GM23338 (cell line): ENCODE measurements around the gene INHBC. TPM values are rescaled to one million over a fixed set of nuclear protein-coding genes. Genes with fewer than 3 reads are reported as not detected.

Source experiments
- ATAC-seq: fragments of 200-7000 bp; cut with Tn5 transposase; 3 replicates; pipeline ENCODE4 v1.9.1; 2020
- DNase-seq: peaks from one replicate; pipeline ENCODE4 v3.0.0-alpha.2; 2015; ENCODE audit warnings: low spot score
- H2AFZ ChIP-seq: fragments of 200-600 bp; sonication (generic); 2 replicates; pipeline ENCODE4 v1.8.0; 2016; ENCODE audit warnings: antibody characterized with exemption, mild to moderate bottlenecking, moderate library complexity
- H3F3A ChIP-seq: fragments of 200-600 bp; sonication (generic); replicated peaks from 2 replicates; pipeline ENCODE4 v1.8.0; 2017; ENCODE audit warnings: antibody characterized with exemption, mixed run types, low read depth
- H3K27ac ChIP-seq: fragments of 200-600 bp; sonication (generic); 2 replicates; pipeline ENCODE4 v1.6.1; 2016; ENCODE audit warnings: low read depth
- H3K27me3 ChIP-seq: fragments of 200-600 bp; sonication (generic); 2 replicates; pipeline ENCODE4 v1.8.0; 2016; ENCODE audit warnings: mild to moderate bottlenecking, mixed run types, moderate library complexity; ENCODE audit not compliant: insufficient read depth
- H3K36me3 ChIP-seq: fragments of 200-600 bp; sonication (generic); 2 replicates; pipeline ENCODE4 v1.8.0; 2016; ENCODE audit warnings: mild to moderate bottlenecking; ENCODE audit not compliant: insufficient read depth
- H3K4me1 ChIP-seq: fragments of 200-600 bp; sonication (generic); 2 replicates; pipeline ENCODE4 v1.8.0; 2016; ENCODE audit warnings: mild to moderate bottlenecking, moderate library complexity; ENCODE audit not compliant: insufficient read depth
- H3K4me2 ChIP-seq: fragments of 200-600 bp; sonication (generic); 2 replicates; pipeline ENCODE4 v1.7.1; 2017; ENCODE audit warnings: mixed run types
- H3K4me3 ChIP-seq: fragments of 200-600 bp; sonication (generic); 2 replicates; pipeline ENCODE4 v1.6.1; 2016; ENCODE audit warnings: mixed run types
- H3K79me2 ChIP-seq: fragments of 200-600 bp; sonication (generic); replicated peaks from 2 replicates; pipeline ENCODE4 v1.8.0; 2017; ENCODE audit warnings: mild to moderate bottlenecking; ENCODE audit not compliant: insufficient read depth
- H3K9me2 ChIP-seq: fragments of 200-600 bp; sonication (generic); 2 replicates; pipeline ENCODE4 v1.8.0; 2017; ENCODE audit not compliant: insufficient read depth
- H4K20me1 ChIP-seq: fragments of 200-600 bp; sonication (generic); replicated peaks from 2 replicates; pipeline ENCODE4 v1.8.0; 2017; ENCODE audit warnings: mild to moderate bottlenecking; ENCODE audit not compliant: insufficient read depth
- H3K27ac Mint-ChIP-seq: 2 replicates; pipeline ENCODE4 v1.8.0; 2020; ENCODE audit warnings: inconsistent platforms, mild to moderate bottlenecking, moderate library complexity, mixed read lengths
- H3K27me3 Mint-ChIP-seq: 3 replicates; pipeline ENCODE4 v1.8.0; 2022; ENCODE audit warnings: low read depth, mild to moderate bottlenecking, moderate library complexity, mixed read lengths, inconsistent platforms; ENCODE audit not compliant: insufficient read depth, poor library complexity
- H3K36me3 Mint-ChIP-seq: 3 replicates; pipeline ENCODE4 v1.8.0; 2021; ENCODE audit warnings: low read depth, mild to moderate bottlenecking, inconsistent platforms, moderate library complexity, mixed read lengths
- H3K4me1 Mint-ChIP-seq: 3 replicates; pipeline ENCODE4 v1.8.0; 2020; ENCODE audit warnings: mild to moderate bottlenecking, inconsistent platforms, mixed read lengths
- H3K4me3 Mint-ChIP-seq: 3 replicates; pipeline ENCODE4 v1.8.0; 2021; ENCODE audit warnings: moderate library complexity, mild to moderate bottlenecking, inconsistent platforms, mixed read lengths
- H3K9me3 Mint-ChIP-seq: 3 replicates; pipeline ENCODE4 v1.8.0; 2020; ENCODE audit warnings: moderate library complexity, mild to moderate bottlenecking, inconsistent platforms, mixed read lengths
- CREB1 ChIP-seq: fragments of 250-450 bp; sonication (Bioruptor Pico); IDR thresholded peaks from 2 replicates; pipeline ENCODE4 v1.5.0; 2020; ENCODE audit warnings: low read depth, mild to moderate bottlenecking, moderate library complexity
- ETS1 ChIP-seq: IDR thresholded peaks from 2 replicates; pipeline ENCODE4 v1.6.1; 2016; ENCODE audit warnings: antibody characterized with exemption
- EZH2 ChIP-seq: fragments of 200-600 bp; sonication (generic); IDR thresholded peaks from one replicate; pipeline ENCODE4 v1.8.0; 2017; ENCODE audit warnings: antibody characterized with exemption, mild to moderate bottlenecking, low read depth; ENCODE audit not compliant: unreplicated experiment
- EZH2phosphoT487 ChIP-seq: fragments of 200-600 bp; sonication (generic); IDR thresholded peaks from one replicate; pipeline ENCODE4 v1.8.1; 2018; ENCODE audit warnings: antibody characterized with exemption; ENCODE audit not compliant: unreplicated experiment
- JUNB ChIP-seq: IDR thresholded peaks from one replicate; pipeline ENCODE4 v1.6.1; 2016; ENCODE audit warnings: antibody characterized with exemption; ENCODE audit not compliant: unreplicated experiment
- NANOG ChIP-seq: IDR thresholded peaks from 2 replicates; pipeline ENCODE4 v1.6.1; 2016; ENCODE audit warnings: antibody characterized with exemption, borderline replicate concordance
- POLR2AphosphoS5 ChIP-seq: IDR thresholded peaks from 2 replicates; pipeline ENCODE4 v1.6.1; 2016; ENCODE audit warnings: antibody characterized with exemption, low read depth
- REST ChIP-seq: IDR thresholded peaks from one replicate; pipeline ENCODE4 v1.6.1; 2018; ENCODE audit warnings: antibody characterized with exemption; ENCODE audit not compliant: unreplicated experiment
- STAT1 ChIP-seq: IDR thresholded peaks from one replicate; pipeline ENCODE4 v1.6.1; 2016; ENCODE audit warnings: antibody characterized with exemption; ENCODE audit not compliant: unreplicated experiment
- ZNF114 ChIP-seq: fragments of 250-450 bp; sonication (Bioruptor Pico); IDR thresholded peaks from 2 replicates; pipeline ENCODE4 v1.5.0; 2020; ENCODE audit warnings: mild to moderate bottlenecking, moderate library complexity
- polyA plus RNA-seq: library from polyadenylated mRNA; unstranded; fragments of >200 nt; fragmentation: Nextera tagmentation; extraction: Ambion mirVana; gene quantifications from 2 replicates; pipeline ENCODE4 v1.2.1, GENCODE V29; 2016
- total RNA-seq: library from RNA; depleted of rRNA; stranded (reverse); fragments of >200 nt; shearing (Covaris generic); gene quantifications from 2 replicates; pipeline ENCODE4 v1.2.3, GENCODE V29; 2014
- TF ChIP-seq, protein P1 (sequence below), 2 experiments: fragments of 200-600 bp in 1 of 2; sonication (generic) in 1 of 2; conservative IDR thresholded peaks; 2 replicates each; pipeline versions ENCODE4 v1.5.1 to v1.6.1; 2016 to 2017; ENCODE audit warnings: antibody characterized with exemption in 2 of 2, low read depth in 2 of 2, mild to moderate bottlenecking in 2 of 2, moderate library complexity in 1 of 2

The INHBC gene
- total and polyA plus RNA-seq, 2 experiments from 2014 or later, result 0.53 TPM; not detected in 1

DNA sequence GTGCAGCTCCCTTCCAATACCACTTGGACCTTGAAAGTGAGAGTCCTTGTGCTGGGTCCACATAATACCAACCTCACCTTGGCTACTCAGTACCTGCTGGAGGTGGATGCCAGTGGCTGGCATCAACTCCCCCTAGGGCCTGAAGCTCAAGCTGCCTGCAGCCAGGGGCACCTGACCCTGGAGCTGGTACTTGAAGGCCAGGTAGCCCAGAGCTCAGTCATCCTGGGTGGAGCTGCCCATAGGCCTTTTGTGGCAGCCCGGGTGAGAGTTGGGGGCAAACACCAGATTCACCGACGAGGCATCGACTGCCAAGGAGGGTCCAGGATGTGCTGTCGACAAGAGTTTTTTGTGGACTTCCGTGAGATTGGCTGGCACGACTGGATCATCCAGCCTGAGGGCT, 14.8 kb downstream of the INHBC start (continued):
- TF ChIP-seq, protein P1, sequence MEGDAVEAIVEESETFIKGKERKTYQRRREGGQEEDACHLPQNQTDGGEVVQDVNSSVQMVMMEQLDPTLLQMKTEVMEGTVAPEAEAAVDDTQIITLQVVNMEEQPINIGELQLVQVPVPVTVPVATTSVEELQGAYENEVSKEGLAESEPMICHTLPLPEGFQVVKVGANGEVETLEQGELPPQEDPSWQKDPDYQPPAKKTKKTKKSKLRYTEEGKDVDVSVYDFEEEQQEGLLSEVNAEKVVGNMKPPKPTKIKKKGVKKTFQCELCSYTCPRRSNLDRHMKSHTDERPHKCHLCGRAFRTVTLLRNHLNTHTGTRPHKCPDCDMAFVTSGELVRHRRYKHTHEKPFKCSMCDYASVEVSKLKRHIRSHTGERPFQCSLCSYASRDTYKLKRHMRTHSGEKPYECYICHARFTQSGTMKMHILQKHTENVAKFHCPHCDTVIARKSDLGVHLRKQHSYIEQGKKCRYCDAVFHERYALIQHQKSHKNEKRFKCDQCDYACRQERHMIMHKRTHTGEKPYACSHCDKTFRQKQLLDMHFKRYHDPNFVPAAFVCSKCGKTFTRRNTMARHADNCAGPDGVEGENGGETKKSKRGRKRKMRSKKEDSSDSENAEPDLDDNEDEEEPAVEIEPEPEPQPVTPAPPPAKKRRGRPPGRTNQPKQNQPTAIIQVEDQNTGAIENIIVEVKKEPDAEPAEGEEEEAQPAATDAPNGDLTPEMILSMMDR (conservative IDR thresholded peaks at IDR 0.05; ENCODE audit: low read depth in 2 of 2), result no peak
- TF ChIP-seq ZNF114 (CRISPR knock-in tag), result no peak
- no peak for TF ChIP-seq ETS1
- TF ChIP-seq REST, result no peak
- no peak for TF ChIP-seq STAT1
- TF ChIP-seq JUNB, result no peak
- TF ChIP-seq CREB1 (CRISPR knock-in tag), result no peak
- no peak for TF ChIP-seq EZH2
- TF ChIP-seq POLR2AphosphoS5, result no peak
- TF ChIP-seq NANOG, result no peak
- no peak for TF ChIP-seq EZH2phosphoT487

DNA sequence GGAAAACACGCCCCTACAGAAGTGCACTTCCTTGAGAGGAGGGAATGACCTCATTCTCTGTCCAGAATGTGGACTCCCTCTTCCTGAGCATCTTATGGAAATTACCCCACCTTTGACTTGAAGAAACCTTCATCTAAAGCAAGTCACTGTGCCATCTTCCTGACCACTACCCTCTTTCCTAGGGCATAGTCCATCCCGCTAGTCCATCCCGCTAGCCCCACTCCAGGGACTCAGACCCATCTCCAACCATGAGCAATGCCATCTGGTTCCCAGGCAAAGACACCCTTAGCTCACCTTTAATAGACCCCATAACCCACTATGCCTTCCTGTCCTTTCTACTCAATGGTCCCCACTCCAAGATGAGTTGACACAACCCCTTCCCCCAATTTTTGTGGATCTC, 15.5 kb downstream of the INHBC start:
- Histone ChIP-seq H3K27me3 (no peaks in the 10 kb centered on the region), H3K4me2 (no peak overlapping the region), H3K4me1 (peaks cover 30% of the 10 kb centered on the region), H4K20me1 (no peaks in the 10 kb centered on the region), H3K36me3 (no peaks in the 10 kb centered on the region), H3K79me2 (no peaks in the 10 kb centered on the region), H2AFZ (no peak overlapping the region), H3K4me3 (no peak overlapping the region), H3K9me2 (no peaks in the 10 kb centered on the region), H3F3A (0 out of 2 replicates have a peak, but pooled peaks cover 4% of the 10 kb centered on the region), H3K27ac (no peak overlapping the region)
- Mint-ChIP-seq H3K4me1 (peaks cover 28% of the 10 kb centered on the region), H3K36me3 (peaks cover 2% of the 10 kb centered on the region; the same call in 2 of the 3 replicates), H3K27me3 (peaks cover 14% of the 10 kb centered on the region), H3K4me3 (no peak overlapping the region), H3K27ac (no peak overlapping the region), H3K9me3 (no peaks in the 10 kb centered on the region; the same call in 2 of the 3 replicates)
- ATAC-seq, result no peak
- no peak for DNase-seq
- TF ChIP-seq JUNB (no peak), NANOG (no peak), ZNF114 (CRISPR knock-in tag) (no peak), REST (no peak)
- TF ChIP-seq, protein P1 (conservative IDR thresholded peaks at IDR 0.05; ENCODE audit: low read depth in 2 of 2), result no peak
